Activated naive CD4-positive, alpha-beta T cell treated with Interleukin-2 at 50 U/mL for 16 hours (primary cell): ENCODE results near the gene PARPBP.
"Not testable (repeated sequence)": the region's sequence is repeated elsewhere in the genome, so short reads cannot be mapped to it uniquely, and the experiment has no call there.

Source experiments
- DNase-seq: peaks from one replicate; pipeline ENCODE4 v3.0.0-alpha.2; 2020

The PARPBP gene

GRCh38 chr12:102163383-102163782 lies 43.4 kb downstream of the PARPBP start:
- no peak for DNase-seq

- no peak for DNase-seq
Measured at GRCh38 chr12:102167821-102168604, 48.0 kb downstream of the PARPBP start.

- no peak for DNase-seq
Measured at GRCh38 chr12:102169922-102170621, 50.1 kb downstream of the PARPBP start.

- no peak for DNase-seq
Measured at GRCh38 chr12:102171951-102172350, 52.0 kb downstream of the PARPBP start.

- DNase-seq, result no peak
Measured at GRCh38 chr12:102172436-102172835, 52.5 kb downstream of the PARPBP start.

- DNase-seq, result no peak
Measured at GRCh38 chr12:102174117-102174516, 54.1 kb downstream of the PARPBP start.

GRCh38 chr12:102174761-102175160 lies 54.8 kb downstream of the PARPBP start:
- DNase-seq, result no peak

- no peak for DNase-seq
Measured at GRCh38 chr12:102182635-102183034, 62.7 kb downstream of the PARPBP start.

- DNase-seq, result no peak
Measured at GRCh38 chr12:102195826-102196225, 75.8 kb downstream of the PARPBP start.

- no peak for DNase-seq
Measured at GRCh38 chr12:102197789-102198188, 77.8 kb downstream of the PARPBP start, which contains the start of gene PMCH. Gene PMCH (minus strand): TSS chr12:102197833. CDS start chr12:102197770, 63 bp downstream.

GRCh38 chr12:102201436-102202061 lies 81.6 kb downstream of the PARPBP start:
- no peak for DNase-seq

- DNase-seq, result no peak
Measured at GRCh38 chr12:102202556-102202955, 82.6 kb downstream of the PARPBP start.

- no peak for DNase-seq
Measured at GRCh38 chr12:102204025-102204424, 84.0 kb downstream of the PARPBP start.

GRCh38 chr12:102215992-102216691 lies 96.2 kb downstream of the PARPBP start:
- DNase-seq, result no peak

- DNase-seq, result no peak
Measured at GRCh38 chr12:102220736-102221135, 100.8 kb downstream of the PARPBP start.

- no peak for DNase-seq
Measured at GRCh38 chr12:102227954-102228353, 108.0 kb downstream of the PARPBP start.

GRCh38 chr12:102232036-102232435 lies 112.1 kb downstream of the PARPBP start:
- no peak for DNase-seq

GRCh38 chr12:102232446-102232845 lies 112.5 kb downstream of the PARPBP start:
- DNase-seq, result no peak

- no peak for DNase-seq
Measured at GRCh38 chr12:102234599-102234998, 114.6 kb downstream of the PARPBP start.

- not testable (repeated sequence) for DNase-seq
Measured at GRCh38 chr12:102240859-102241258, 120.9 kb downstream of the PARPBP start.
